Prostate gland (tissue), 2 donors: ENCODE results near the gene CYCS. TPM values are rescaled to one million over a fixed set of nuclear protein-coding genes. Genes with fewer than 3 reads are reported as not detected.
A peak's percentile ranks its signal among the peaks of the same experiment; 100 is the strongest.

Experiments used
- DNase-seq: peaks from one replicate; pipeline ENCODE4 v3.0.0-alpha.2; 2019; ENCODE audit warnings: low spot score
- H3K27ac ChIP-seq, 2 donors: fragments of 200-600 bp; sonication (generic); 2 replicates each; pipeline ENCODE4 v1.5.1; 2017 to 2019
- H3K27me3 ChIP-seq: fragments of 200-600 bp; sonication (generic); replicated peaks from 2 replicates; pipeline ENCODE4 v1.5.1; 2019; ENCODE audit not compliant: insufficient read depth
- H3K36me3 ChIP-seq, 2 donors: fragments of 200-600 bp; sonication (generic); 1 replicate in 1 of 2; 2 replicates in 1 of 2; pipeline versions ENCODE4 v1.5.1 to v1.8.1; 2017 to 2019
- H3K4me1 ChIP-seq: fragments of 200-600 bp; sonication (generic); replicated peaks from 2 replicates; pipeline ENCODE4 v1.5.1; 2019
- H3K4me3 ChIP-seq, 2 donors: fragments of 200-600 bp; sonication (generic); 2 replicates each; pipeline ENCODE4 v1.5.1; 2017 to 2019
- H3K9me3 ChIP-seq: fragments of 200-600 bp; sonication (generic); 2 replicates; pipeline ENCODE4 v1.5.1; 2017
- CTCF ChIP-seq, 4 experiments: fragments of 200-600 bp in 2 of 4; fragments of 450-650 bp in 2 of 4; sonication (generic) in 2 of 4; IDR thresholded peaks; 1 replicate in 3 of 4; 2 replicates in 1 of 4; pipeline ENCODE4 v1.5.1; 2016 to 2019; ENCODE audit warnings: antibody characterized with exemption in 4 of 4, mild to moderate bottlenecking in 2 of 4, moderate library complexity in 2 of 4
- POLR2A ChIP-seq: fragments of 450-650 bp; IDR thresholded peaks from one replicate; pipeline ENCODE4 v1.6.1; 2016; ENCODE audit warnings: antibody characterized with exemption, mild to moderate bottlenecking
- POLR2AphosphoS5 ChIP-seq: sonication (generic); formaldehyde crosslinking; IDR thresholded peaks from one replicate; pipeline ENCODE4 v1.6.1; 2017; ENCODE audit warnings: antibody characterized with exemption
- WGBS: methylation state at CpG from one replicate; pipeline ENCODE4 v1.1.5; 2018; 5-methylcytosine and 5-hydroxymethylcytosine counted together
- intact Hi-C: fragments of 100-400 bp; cut with DNase I; formaldehyde crosslinking; loops from one replicate; pipeline ENCODE4 v1.14.2; 2022
- total RNA-seq, 2 donors: library from RNA; depleted of rRNA; stranded (reverse); fragments of >200 nt; gene quantifications; one replicate each; pipeline ENCODE4 v1.1.0, GENCODE V29; 2016

The CYCS gene
- total RNA-seq, 2 donors from 2014 or later = 36.3 to 36.6 TPM

DNA sequence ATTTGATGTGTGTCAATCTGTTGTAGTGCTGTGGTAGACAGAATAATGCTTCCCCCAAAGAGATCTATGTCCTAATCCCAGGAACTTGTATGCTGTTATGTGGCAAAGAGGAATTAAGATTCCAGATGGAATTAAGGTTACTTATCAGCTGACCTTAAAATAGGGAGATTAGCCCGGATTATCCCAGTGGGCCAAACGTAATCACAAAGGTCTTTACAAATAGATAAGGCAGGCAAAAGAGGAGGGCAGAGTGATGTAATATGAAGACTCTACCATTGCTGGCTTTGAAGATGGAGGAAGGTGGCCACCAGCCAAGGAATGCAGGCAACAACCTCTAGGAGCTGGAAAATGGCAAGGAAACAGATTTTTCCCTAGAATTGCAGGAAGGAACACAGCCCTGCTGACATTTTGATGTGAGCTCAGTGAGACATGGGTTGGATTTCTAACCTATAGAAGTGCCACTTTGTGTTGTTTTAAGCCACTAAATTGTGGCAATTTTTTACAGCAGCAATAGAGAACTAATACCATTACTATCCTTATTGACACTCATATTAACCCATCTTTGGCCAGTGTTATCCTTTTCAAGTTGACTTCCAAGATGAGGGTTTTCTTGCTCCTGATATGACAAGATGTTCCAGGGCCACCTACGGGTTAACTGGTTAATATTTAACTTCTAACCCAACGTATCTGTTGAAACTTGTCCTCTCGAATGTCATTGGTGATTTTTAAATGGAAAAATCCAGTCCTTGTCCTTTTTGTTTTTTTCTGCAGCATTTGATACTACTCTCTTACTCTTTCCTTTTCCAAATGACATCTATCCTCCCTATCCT, 29.3 kb downstream of the CYCS start:
- 65% methylated on average over 5 of the region's 5 CpGs for WGBS
- H3K27ac ChIP-seq = no peak overlapping the region
- H3K9me3 ChIP-seq = no peaks in the 10 kb centered on the region
- intact Hi-C loops = no loop called here
- DNase-seq = no peak
- H3K36me3 ChIP-seq = no peaks in the 10 kb centered on the region
- no peak for TF ChIP-seq POLR2AphosphoS5
- TF ChIP-seq CTCF (IDR thresholded peaks at IDR 0.05) = no peak
- TF ChIP-seq POLR2A = no peak
- no peaks in the 10 kb centered on the region for H3K27me3 ChIP-seq
- no peak overlapping the region for H3K4me3 ChIP-seq
- no peaks in the 10 kb centered on the region for H3K4me1 ChIP-seq

- peak; percentile 6 for DNase-seq
- TF ChIP-seq POLR2A (no peak), CTCF (IDR thresholded peaks at IDR 0.05) (peak; percentile 18 to 59 (median 40))
- intact Hi-C loops = no loop called here
- WGBS = 76% methylated on average over 6 of the region's 6 CpGs
- no peak overlapping the region for H3K4me3 ChIP-seq
- H3K9me3 ChIP-seq = no peaks in the 10 kb centered on the region
- H3K27me3 ChIP-seq = no peaks in the 10 kb centered on the region
- no peaks in the 10 kb centered on the region for H3K36me3 ChIP-seq
- H3K4me1 ChIP-seq = no peaks in the 10 kb centered on the region
- H3K27ac ChIP-seq = no peak overlapping the region
Measured at GRCh38 chr7:25093268-25093826, 31.7 kb downstream of the CYCS start.

GRCh38 chr7:25091779-25092178, 33.3 kb downstream of the CYCS start:
- no peaks in the 10 kb centered on the region for H3K27me3 ChIP-seq
- H3K4me3 ChIP-seq = no peak overlapping the region
- no peak overlapping the region for H3K27ac ChIP-seq
- TF ChIP-seq POLR2A = no peak
- no peak for TF ChIP-seq POLR2AphosphoS5
- TF ChIP-seq CTCF (IDR thresholded peaks at IDR 0.05) = no peak
- intact Hi-C loops = no loop called here
- H3K36me3 ChIP-seq = no peaks in the 10 kb centered on the region
- no peaks in the 10 kb centered on the region for H3K9me3 ChIP-seq
- WGBS = 83% methylated on average over 4 of the region's 4 CpGs
- no peak for DNase-seq
- H3K4me1 ChIP-seq = no peaks in the 10 kb centered on the region

DNA sequence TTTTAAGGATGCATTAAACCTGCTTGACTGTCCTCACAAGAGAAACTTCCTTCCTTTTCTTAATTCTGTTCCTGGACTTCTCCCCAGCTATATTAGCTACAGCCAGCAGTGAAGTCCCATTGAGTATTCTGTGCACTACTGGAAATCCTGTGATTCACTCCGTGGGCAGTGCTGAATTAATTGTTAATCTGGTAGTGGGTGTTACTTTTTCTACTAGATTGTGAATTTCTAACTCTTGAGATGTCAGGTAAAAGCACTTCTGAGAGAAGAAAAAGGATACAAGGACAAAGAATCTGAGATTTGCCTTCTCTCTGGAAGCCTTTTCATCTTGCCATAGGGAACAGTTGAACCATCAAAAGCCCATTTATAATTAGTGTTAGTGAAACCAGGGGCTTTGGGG, 33.9 kb downstream of the CYCS start:
- WGBS = 44% methylated on average over 1 of the region's 1 CpG
- intact Hi-C loops = no loop called here
- H3K36me3 ChIP-seq = no peaks in the 10 kb centered on the region
- no peak for DNase-seq
- H3K27ac ChIP-seq = no peak overlapping the region
- H3K9me3 ChIP-seq = no peaks in the 10 kb centered on the region
- TF ChIP-seq POLR2A (no peak), POLR2AphosphoS5 (no peak)
- H3K4me3 ChIP-seq = no peak overlapping the region
- H3K27me3 ChIP-seq = no peaks in the 10 kb centered on the region
- H3K4me1 ChIP-seq = no peaks in the 10 kb centered on the region

GRCh38 chr7:25090374-25090773, 34.7 kb downstream of the CYCS start:
- Histone ChIP-seq H3K36me3 (no peaks in the 10 kb centered on the region), H3K4me1 (no peaks in the 10 kb centered on the region), H3K4me3 (no peak overlapping the region), H3K9me3 (no peaks in the 10 kb centered on the region), H3K27ac (no peak overlapping the region), H3K27me3 (no peaks in the 10 kb centered on the region)
- TF ChIP-seq POLR2A (no peak), POLR2AphosphoS5 (no peak), CTCF (IDR thresholded peaks at IDR 0.05) (no peak)
- 81% methylated on average over 4 of the region's 4 CpGs for WGBS
- no peak for DNase-seq
- intact Hi-C loops = no loop called here
